Activated T-helper 1 cell treated with Interleukin-2 at 50 U/mL for 16 hours (primary cell): Measurements from ENCODE around the gene MBTPS1.

Source experiments
- DNase-seq: peaks from one replicate; pipeline ENCODE4 v3.0.0-alpha.2; 2020; ENCODE audit warnings: low read depth

The MBTPS1 gene

GRCh38 chr16:84098939-84099338, 17.8 kb downstream of the MBTPS1 start:
- DNase-seq = no peak

DNA sequence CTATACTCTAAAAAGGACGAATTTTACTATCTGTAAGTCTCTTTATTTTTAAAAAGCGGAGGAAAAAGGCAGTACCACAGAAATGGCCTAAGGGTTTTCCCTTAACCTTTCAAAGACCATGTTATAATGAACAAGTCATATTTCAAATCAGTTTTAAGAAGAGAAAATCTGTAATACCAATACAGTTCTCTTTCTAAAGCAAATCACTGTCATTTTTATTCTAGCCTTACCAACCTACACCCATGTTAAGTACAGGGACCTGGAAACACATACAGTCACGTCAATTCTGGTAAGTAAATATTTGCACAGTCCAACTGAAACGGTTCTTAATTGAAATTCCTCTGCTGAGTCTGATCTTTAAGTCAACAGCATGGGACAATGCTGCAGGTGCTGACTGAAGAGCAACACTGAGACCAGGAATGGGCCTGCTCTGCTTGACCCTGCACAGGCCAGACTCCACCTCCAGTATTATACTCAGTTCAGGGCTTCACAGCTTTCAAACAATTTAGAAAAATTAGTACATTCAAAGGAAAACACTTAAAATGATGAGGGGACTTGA, 20.2 kb downstream of the MBTPS1 start:
- no peak for DNase-seq

- no peak for DNase-seq
These were observed 21.3 kb downstream of the MBTPS1 start for GRCh38 chr16:84095466-84095865.

DNA sequence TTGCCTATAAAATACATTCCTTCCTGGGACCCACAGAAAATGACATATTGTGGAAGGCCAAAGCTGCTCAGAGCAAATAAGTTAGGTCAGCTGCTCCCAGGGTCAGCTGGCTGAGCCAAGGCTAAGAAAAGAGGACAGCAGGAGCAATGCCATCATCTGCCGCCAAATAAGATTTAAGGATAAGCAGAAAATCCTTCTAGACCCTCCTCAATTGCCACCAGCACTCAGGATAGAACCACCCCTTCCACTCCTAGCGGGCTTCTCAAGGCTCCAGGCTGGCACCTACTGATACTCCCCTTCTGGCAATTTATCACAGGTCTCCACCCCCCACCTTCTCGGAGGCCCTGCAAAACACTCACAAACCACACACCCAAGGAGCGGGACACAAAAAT, 22.9 kb downstream of the MBTPS1 start:
- DNase-seq = no peak

GRCh38 chr16:84093120-84093878, 23.4 kb downstream of the MBTPS1 start:
- no peak for DNase-seq

DNA sequence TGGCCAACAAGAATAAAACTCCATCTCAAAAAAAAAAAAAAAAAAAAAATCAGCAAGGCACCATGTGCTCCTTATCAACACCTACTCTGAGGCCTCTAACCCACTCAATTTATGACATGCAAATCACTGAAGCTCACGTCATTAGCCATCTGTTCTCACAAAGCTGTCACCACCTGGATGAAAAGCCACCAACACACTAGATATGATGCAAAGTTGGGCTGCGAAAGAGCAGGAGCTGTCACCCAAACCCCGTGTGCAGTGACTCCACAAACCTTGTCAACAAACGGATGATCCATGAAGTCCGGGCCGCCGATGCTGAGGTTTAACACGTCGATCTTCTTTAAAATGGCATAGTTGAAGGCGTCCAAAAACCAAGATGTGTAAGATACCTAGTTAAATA, 25.3 kb downstream of the MBTPS1 start:
- no peak for DNase-seq

GRCh38 chr16:84090211-84090610, 26.5 kb downstream of the MBTPS1 start:
- DNase-seq = no peak

DNA sequence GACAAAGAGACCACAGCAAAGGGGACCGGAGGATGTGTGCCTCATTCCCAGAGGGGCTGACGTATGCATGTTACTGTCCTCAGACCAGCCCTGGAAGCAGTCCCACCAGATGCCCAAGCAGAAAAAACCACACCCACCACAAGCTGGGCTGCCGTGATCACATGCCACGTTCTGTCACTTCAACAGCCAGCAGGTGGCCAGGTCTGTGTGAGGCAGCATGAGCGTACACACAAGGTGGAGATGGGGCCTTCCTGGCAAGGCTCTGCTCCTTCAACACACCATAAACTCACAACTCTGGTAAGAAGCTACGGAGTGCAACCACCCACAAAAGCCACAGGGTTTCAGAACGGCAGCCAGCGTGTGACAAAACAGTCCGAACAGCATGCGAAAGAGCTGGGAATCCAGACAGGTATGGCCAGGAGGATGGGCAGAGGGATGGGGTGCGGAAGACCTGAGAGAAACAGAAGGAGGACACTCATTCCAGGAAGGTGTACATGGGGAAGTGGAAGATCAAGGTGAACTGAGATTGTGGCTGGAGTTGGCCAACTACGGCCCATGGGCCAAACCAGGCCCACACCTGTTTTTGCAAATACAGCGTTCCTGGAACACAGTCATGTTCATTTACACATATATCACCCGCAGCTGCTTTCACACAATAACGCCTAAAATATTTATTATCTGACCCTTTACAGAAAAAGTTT, 27.9 kb downstream of the MBTPS1 start:
- DNase-seq = peak; percentile 17

DNA sequence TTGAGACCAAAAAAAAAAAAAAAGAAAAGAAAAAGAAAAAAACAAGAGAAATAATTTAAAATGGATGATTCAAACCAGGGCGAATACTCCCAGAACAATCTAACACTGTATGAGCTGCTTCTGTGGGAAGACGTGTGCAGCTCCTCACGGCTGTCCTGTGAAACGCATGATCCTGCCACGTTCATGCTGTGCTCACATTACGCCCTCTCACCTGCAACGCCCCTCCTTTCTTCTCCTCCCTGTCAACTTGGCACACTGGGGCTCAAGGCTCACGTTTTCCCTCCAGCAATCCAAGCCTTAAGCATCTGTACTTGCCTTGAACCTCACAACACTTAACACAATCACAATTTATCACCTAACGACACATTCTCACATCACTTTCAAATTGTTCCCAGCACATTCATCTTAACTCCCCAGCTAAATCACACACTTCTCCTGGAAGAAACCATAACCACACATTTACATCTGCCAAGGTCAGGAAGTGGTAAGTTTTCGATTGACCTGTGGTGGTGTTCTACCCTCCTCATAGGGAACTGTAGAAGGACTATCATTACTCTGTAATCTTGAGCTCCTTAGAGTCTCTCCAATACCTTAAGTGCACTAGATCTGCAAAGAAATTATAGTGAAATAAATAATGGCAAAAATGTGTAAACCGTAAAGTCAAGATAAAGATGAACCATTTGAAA, 29.1 kb downstream of the MBTPS1 start:
- no peak for DNase-seq

GRCh38 chr16:84087001-84087400, 29.7 kb downstream of the MBTPS1 start:
- DNase-seq = no peak

GRCh38 chr16:84086341-84086740, 30.4 kb downstream of the MBTPS1 start:
- no peak for DNase-seq

- no peak for DNase-seq
These were observed 31.0 kb downstream of the MBTPS1 start for GRCh38 chr16:84085773-84086172.

- DNase-seq = no peak
These were observed 31.5 kb downstream of the MBTPS1 start for GRCh38 chr16:84085271-84085667.

GRCh38 chr16:84084570-84085270, 32.0 kb downstream of the MBTPS1 start:
- DNase-seq = peak; percentile 34

DNA sequence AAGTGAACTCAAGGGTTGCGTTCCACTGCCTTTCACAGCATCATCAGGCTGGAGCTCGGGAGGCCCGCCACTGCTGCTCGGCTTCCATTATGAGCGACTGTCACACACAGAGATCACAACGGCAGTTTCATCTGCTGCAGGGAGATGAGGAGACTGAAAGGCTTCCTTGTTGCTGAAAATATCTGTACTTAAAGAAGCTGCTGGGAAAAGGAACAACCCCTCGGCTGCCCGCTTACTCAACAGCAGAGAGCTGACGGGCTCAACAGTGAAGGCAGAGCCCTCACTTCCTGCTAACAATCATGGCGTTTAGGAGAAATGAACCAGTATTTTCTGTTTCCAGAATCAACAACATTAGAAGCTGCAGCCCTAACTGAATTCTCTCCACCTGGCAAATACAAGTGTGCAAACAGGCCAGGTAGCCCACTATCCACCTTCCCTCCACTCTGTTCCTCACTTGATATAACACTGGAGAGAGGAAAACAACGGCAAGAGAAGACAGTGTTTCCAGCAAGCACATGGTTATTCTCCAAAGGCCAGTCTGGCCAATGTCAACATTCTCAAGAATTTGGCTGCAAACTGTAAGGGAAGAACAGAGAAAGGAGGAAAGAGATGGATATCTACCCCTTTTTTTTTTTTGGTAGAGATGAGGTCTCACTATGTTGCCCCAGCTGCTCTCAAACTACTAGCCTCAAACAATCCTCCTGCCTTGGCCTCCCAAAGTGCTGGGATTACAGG, 33.7 kb downstream of the MBTPS1 start:
- no peak for DNase-seq

DNA sequence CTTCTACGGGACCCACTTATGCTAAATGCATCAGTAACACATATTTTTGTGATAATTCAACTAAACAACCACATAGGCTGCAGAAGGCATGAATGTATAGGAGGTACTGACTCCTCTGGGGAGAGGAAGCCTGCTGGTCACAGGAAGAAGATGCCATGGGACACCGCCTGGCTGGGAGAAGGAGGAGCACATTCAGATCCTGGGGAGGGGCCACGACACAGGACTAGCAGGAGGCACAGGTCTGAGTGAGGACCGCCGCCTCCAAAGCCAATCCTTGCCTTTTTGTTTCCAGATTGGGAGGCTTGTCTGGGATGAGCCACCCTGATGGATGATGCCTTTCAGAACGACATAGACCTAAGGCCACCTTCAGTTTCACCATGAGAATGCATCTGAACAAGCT, 34.6 kb downstream of the MBTPS1 start:
- no peak for DNase-seq

DNA sequence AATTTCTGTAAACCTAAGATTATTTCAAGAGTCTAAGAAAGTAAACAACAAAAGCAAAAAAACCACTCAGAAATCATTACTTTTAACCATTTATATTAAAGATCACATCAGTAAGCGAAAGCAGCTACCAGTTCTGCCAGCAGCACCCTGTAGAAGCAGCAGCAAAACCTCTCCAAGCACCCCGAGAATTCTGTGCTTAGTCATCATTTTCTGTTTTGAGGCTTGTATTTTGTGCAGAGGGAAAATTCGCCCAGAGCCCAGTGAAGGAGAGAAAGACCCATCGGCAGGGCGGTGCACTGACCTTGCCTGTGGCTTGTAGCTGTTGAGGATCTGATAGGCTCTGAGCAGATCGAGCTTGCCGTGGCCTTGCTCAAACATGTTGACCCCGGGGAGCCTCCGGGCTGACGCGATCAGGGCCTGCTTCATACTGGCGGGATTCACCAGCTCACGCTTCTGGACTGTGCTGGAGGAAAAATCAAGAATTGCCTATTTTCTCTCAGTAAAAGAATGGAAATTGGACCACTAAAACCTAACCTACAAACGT, 35.2 kb downstream of the MBTPS1 start:
- no peak for DNase-seq

- no peak for DNase-seq
These were observed 35.9 kb downstream of the MBTPS1 start for GRCh38 chr16:84080813-84081212.

DNA sequence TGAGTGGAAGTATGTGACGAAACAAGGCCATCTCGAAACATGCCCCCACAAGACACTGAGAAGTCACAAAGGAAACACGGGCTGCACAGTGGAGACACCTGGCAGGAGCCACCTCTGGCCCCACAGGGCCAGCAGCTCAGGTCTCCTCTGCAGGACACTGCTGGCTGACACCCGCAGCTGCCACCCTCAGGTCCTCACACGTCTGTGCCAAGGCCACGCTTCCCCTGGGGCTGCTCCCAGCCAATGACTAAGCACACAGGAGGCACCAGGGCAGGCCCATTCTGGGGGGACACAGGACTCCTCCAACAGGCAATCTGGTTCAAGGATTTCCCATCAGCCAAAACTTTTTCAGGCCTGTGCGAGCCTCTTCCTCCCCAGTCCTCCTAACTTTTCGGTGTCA, 36.4 kb downstream of the MBTPS1 start:
- no peak for DNase-seq

- DNase-seq = no peak
These were observed 37.1 kb downstream of the MBTPS1 start for GRCh38 chr16:84079664-84080063.

- no peak for DNase-seq
These were observed 41.4 kb downstream of the MBTPS1 start for GRCh38 chr16:84075376-84075775.
